Skeletal muscle cell (primary cell): ENCODE results near the gene TLR7.

Experiments
- DNase-seq: peaks from one replicate; pipeline ENCODE4 v3.0.0-alpha.2; 2010; ENCODE audit warnings: low read depth
- H3K4me3 ChIP-seq: 2 replicates; pipeline ENCODE4 v1.5.1; 2011; ENCODE audit warnings: low read depth, mild to moderate bottlenecking, control low read depth, low read length, moderate library complexity

The TLR7 gene

DNA sequence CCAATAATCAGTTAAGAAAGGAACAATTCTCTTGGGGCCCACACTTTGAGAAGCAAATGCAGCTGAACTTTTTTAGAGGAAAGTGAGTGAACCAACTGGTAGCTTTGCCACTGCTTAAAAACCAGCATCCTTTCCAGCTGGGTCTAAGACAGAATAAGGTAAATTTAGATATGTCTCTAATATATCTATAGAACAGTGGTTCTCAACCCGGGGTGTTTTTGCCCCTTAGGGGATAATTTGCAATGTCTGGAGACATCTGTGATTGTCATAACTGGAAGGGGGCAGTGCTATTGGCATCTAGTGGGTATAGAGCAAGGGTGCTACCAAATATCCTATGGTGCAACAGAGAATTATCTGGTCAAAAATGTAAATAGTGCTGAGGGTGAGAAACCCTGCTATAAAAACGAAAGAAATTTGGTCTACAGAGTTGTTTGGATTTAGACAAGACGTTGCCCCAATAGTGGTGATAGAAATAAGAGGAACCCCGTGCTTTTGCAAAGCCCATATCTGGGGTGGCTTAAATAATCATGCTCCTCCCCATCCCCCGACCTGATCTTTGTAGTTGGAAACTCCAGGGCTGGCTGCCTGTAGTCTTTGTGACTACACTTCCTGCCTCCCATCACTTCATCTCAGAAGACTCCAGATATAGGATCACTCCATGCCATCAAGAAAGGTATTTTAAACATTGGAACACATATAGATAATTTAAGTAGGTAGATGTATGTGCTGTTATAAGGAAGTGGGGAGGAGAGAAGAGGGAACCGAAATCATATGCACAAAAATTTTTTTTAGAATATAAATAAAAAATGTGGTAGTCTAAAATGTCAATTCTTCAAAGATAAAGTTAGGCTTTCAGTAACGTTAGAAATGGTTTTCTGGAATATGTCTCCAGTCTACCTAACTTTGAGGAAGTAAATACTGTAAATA is at the start of gene TLR7:
TLR7 (plus strand) TSS at position 622 of the 927 bp plus-strand sequence. CDS start 507 bp downstream, outside the sequence.
- DNase-seq = no peak
- H3K4me3 ChIP-seq = no peak within 1 kb of the TSS

DNA sequence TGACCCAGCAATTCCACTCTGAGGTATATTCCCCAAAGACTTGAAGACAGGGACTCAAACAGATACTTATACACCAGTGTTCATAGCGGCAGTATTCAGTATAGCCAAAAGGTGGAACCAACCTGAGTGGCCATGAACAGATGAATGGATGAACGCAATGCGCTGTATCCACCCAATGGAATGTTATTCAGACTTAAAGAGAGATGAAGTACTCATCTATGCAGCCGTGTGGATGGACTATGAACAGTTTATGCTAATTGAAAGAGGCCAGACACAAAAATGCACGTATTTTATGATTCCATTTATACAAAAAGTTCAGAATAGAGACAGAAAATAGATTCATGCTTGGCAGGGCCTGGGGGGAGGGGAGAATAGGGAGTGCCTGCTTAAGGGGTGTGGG is 49.3 kb upstream of the TLR7 start:
- DNase-seq = no peak

DNA sequence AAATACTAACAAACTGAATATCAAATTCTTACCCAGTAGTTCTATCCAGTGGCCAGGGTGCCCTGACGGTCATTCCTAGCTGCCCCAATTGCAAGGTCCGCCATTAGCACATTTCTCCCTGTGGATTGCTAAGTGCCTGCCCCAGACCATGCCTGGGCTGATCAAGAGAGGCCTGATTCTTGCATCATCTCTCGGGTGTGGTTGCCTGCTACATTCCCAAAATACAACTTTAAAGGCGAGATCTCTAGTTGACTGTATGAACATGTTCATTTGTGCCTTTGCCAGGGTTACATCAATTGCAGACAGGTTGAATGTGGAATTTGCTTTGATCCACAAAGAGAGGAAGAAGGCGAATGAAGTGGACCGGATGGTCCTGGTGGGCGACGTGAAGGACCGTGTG is 47.6 kb upstream of the TLR7 start:
- no peak for DNase-seq
- no peak overlapping the region for H3K4me3 ChIP-seq

More for the DNA sequence above, 49.3 kb upstream of the TLR7 start:
- H3K4me3 ChIP-seq = no peak overlapping the region

DNA sequence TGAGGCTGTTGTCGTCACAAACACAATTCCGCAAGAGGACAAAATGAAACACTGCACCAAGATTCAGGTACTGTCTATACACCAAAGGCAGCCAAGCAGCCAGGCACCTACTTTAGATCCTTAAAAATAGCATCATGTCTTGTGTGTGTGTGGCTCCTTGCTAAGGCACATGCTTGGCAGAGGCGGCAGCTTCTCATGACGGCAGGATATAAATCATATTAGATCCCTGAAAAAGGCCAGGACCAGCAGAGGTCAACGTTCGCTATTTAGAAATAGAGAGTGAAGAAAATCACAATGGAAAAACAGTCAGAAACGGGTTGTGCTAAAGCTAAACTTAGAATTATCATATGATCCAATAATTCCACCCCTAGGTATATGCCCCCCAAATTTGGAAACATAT is 46.1 kb upstream of the TLR7 start:
- no peak overlapping the region for H3K4me3 ChIP-seq
- DNase-seq = no peak

DNA sequence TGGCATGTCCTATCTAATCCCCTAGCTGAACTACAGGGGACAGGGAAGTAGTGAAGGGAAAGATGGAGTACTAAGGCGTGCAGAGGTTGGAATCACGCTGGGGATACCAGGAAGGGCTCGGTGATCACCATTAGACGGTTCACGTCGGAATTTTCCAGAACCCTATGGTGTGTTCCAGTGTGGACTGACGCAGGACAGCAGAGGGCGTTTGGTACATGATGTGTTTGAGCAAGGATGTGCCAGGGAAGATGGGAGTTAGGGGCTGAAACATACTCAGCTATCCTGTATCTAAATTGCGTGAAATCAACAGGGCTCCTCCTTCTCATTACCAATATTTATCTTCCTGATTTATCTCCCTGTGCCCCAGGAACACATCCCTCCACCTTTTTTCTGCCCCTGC is 41.9 kb upstream of the TLR7 start:
- H3K4me3 ChIP-seq = no peak overlapping the region
- DNase-seq = no peak

DNA sequence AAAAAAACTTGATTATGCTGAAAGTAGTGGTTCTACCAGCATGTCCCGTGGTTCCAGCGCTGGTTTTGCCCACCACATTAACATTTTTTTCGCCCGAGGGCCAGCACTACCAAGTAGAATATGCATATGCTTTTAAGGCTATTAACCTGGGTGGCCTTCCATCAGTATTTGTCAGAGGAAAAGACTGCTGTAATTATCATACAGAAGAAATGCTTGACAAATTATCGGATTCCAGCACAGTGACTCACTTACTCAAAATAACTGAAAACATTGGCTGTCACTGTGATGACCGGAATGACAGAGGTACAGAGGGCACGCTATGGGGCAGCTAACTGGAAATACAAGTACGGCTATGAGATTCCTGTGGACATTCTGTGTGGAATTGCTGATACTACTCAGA is 41.1 kb upstream of the TLR7 start:
- DNase-seq = no peak
- no peak overlapping the region for H3K4me3 ChIP-seq

DNA sequence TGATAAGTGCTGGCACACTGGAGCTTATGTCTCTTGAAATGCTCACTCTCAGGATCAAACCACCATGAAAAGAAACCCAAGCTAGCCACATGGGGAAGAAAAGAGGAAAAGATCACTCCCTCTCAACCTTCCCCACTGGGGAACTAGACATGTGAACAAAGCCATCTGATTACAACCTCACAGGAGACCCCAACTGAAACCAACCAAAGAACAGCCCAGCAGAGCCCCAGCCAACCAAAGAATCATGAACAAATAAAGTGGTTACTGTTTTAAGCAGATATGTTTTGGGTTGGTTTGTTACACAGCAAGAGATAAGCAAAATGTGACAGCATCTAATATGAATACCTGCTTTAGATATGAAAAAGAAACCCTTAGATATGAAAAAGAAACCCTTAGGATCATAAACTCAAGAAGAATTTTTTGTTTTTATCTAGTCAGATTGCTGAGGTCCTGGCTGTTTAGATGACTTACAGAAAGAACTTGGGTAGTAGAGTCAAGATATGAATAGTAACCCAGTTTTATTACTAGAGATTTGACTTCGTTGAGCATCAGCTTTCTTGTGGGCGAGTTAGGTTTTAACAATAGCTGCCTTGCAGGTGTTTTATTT is 23.7 kb upstream of the TLR7 start:
- DNase-seq = no peak
- H3K4me3 ChIP-seq = no peak overlapping the region

DNA sequence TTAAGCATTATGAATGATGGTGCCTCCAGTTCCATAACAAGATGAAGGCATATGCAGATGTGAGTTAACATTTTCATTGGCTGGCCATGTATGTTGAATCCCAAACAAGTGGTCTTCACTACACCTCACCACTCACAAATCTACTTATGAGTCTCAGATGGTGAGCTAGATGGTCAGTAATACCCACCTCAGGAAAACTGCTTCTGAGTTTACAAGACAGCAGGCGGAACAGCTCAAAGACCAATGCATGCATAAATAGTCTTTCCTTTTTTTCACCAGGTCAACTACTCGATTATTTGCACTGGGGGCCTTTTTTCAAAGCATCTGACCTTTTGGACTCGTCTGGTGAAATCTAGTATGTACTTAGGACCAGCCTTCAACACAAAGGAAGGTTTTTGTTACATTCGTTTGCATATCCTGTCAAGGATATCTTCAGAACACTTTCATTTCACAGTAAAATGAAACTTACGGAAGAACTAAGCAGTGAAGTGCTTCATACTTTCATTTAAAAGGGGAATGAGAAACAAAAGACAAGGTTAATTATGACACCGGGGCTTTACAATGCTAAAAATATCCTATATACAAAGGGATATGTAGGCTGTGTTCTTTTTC is 23.1 kb upstream of the TLR7 start:
- no peak for DNase-seq
- no peak overlapping the region for H3K4me3 ChIP-seq

DNA sequence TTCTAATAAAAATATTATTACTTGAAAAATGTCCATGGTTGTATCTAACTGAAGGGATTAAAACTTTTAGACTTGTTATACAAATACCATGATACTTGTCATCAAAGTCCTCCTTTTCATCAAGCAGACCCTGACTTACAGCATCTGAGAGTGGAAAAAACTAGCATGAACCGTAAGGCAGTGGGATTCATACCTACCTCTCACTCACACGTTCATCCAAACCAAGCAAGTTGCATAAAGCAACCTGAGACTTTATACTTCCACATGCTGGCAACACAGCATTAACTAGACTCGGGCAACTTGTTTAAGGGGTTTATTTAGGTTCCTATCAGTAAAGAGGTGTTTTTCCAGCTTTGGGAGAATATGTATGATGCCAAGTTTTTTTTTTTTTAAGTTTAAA is 22.6 kb upstream of the TLR7 start:
- DNase-seq = no peak
- H3K4me3 ChIP-seq = no peak overlapping the region

DNA sequence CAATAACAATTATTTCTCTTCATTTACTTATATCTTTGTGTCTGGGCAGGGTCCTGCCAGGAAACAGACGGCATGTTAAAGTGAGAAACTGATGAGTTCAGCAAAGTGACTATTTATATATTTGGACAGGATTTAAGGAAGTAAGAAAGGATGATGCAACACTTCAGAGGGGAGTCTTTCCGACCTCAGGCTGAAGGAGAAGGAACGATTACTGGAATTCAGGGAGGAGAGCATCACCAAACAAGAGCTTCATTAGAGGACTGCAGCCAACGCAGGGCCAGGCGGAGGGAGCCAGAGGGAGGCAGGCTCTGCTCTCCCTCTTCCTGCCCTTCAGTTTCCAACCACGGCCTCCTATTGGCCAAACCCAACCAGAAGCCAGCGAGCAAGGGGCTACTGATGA is 1.5 kb upstream of the TLR7 start:
- no peak for DNase-seq
- no peak overlapping the region for H3K4me3 ChIP-seq

DNA sequence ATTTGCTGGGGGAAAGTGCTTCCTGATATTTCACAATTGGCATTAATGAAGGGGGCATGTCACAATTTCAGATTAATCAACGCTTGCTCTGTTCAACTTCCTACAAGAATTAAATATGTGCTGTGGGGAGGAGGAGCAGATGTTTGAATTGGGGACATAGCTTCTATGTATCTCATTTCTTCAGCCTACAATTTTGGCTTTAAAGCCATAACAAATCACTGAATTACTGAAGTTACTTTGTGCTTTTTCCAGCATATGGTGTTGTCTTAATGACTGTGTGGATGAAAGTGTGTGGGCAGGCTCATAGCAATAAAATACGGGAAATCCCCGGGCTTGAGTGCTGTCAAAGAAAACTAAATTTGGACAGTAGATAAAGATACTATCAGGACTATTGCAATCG is 813 bp downstream of the TLR7 start:
- DNase-seq = no peak
- H3K4me3 ChIP-seq = no peak overlapping the region

DNA sequence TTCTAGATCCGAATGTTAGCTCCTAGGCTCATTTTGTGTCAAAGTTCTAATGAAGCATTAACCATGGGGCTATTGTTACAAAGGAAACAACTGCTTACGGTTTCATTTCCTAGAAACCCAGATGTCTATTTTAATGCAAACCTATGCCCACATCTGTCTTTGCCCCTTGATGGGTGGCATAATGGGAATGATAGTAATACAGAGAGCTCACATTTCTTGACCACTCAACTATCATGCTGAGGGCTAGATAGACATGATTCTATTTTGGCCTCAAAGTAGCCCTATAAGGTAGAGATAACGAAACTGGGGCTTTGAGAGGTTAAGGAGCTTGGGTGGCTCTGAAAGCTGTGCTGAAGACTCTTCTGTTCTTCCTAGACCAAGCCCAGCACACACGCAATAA is 1.9 kb downstream of the TLR7 start:
- no peak overlapping the region for H3K4me3 ChIP-seq
- no peak for DNase-seq

DNA sequence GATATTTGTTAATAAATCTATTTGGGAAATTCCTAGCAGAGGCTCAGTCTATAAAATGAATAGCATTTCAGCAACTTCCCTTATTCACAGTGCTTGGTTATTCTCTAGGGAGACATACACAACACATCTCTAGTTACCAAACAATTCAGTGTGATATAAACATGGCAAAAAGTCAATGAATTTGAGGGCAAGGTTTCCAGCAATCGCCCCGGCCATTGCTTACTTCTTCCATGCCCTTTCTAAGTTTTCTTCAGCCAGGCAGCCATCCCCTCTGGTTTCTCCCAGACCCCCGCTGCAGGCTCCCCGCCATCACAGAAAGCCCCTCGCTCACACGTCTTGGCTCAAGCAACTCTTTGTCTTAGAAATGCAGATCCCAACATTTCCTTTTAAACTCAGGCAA is 4.4 kb downstream of the TLR7 start:
- no peak for DNase-seq
- H3K4me3 ChIP-seq = no peak overlapping the region

DNA sequence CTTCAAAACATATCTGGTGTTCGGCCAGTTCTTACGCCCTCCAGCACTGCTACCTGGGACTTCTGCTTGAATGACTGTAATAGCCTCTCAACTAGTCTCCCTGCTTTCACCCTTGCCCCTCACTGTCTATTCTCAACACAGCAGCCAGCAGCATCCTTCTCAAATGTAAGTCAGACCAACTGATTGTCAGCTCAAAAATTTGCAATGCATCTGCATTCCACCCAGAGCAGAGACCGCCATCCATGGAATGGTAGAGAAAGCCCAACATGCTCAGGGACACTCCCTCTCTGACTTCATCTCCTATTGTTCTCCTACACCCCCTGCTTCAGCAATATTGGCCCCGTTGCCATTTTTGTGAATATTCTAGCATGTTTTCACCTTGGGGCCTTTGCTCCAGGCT is 5.9 kb downstream of the TLR7 start:
- no peak overlapping the region for H3K4me3 ChIP-seq
- no peak for DNase-seq

DNA sequence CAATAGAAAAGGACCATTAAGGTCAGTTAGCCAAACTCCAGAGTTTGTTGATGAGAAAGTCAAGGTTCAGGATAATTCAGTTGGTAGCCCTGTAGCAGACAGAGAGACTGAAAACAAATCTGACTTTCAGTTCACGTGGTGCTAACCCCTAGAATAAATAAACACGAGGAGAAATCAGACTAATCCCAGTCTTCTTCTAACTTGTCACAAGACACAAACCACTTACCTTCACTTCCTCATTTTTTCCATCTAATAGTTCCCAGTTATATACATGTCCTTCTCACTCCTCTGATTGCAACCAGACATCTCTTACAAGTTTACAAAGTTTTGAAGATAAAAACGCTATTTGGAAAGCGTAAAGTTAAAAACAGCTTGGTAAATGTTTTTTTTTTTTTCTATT is 7.7 kb downstream of the TLR7 start:
- H3K4me3 ChIP-seq = no peak overlapping the region
- DNase-seq = no peak

DNA sequence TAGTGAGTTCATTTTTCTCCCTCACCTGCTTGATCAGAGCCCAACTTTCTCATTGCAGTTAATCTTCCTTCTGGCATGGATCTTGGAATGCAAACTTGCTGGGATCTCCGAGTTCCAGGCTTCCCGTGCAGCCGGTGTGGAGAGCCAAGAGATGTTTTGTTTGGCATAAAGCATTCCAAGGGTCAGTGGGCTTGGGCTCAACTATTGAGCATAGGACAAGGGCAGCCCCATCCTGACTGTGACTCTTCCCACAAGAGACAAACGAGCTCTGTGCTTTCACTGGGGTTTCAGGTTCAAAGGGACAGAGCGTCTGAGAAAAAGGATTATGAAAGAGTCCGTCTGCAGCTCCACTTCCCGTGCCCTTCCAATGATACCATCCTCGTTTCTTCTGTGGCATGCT is 10.5 kb downstream of the TLR7 start:
- no peak for DNase-seq
- no peak overlapping the region for H3K4me3 ChIP-seq

DNA sequence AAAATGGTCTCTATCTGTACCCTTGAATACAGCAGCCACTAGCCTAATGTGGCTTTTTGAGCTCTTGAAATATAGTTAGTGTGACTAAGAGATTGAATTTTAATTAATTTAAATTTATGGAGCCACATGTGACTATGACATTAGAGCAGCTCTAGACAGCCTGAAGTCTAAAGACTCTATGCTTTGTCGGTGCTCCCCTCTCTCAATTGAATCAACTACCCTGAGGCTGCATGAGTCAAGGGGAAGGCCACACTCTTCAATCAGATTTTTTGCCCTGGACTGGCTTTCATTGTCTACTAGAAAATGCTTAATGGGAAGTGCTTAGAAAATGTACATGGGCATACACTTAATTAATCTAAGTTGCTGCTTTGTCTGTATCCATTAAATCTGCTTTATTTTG is 11.7 kb downstream of the TLR7 start:
- DNase-seq = no peak
- H3K4me3 ChIP-seq = no peak overlapping the region

DNA sequence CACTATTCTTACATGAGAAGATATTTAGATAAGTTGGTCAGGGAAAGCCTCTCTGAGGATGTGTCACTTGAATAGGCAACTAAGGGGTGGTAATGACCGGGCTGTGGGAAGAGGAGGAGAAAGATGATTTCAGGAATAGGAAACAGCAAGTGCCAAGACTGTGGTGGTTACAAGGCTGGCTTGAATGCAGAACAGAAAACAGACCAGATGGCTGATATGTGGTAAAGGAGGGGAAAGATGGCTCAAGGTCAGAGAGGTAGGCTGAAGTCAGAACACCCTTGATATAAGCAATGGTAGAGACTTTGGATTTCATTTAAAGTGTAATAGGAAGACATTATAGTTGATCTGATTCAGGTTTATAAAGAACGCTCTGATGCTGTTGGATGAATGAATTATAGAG is 15.0 kb downstream of the TLR7 start:
- no peak for DNase-seq
- H3K4me3 ChIP-seq = no peak overlapping the region

DNA sequence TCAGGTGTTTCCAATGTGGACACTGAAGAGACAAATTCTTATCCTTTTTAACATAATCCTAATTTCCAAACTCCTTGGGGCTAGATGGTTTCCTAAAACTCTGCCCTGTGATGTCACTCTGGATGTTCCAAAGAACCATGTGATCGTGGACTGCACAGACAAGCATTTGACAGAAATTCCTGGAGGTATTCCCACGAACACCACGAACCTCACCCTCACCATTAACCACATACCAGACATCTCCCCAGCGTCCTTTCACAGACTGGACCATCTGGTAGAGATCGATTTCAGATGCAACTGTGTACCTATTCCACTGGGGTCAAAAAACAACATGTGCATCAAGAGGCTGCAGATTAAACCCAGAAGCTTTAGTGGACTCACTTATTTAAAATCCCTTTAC is 18.6 kb downstream of the TLR7 start:
- no peak for DNase-seq
- no peak overlapping the region for H3K4me3 ChIP-seq

DNA sequence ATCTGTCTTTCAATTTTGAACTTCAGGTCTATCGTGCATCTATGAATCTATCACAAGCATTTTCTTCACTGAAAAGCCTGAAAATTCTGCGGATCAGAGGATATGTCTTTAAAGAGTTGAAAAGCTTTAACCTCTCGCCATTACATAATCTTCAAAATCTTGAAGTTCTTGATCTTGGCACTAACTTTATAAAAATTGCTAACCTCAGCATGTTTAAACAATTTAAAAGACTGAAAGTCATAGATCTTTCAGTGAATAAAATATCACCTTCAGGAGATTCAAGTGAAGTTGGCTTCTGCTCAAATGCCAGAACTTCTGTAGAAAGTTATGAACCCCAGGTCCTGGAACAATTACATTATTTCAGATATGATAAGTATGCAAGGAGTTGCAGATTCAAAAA is 19.7 kb downstream of the TLR7 start:
- DNase-seq = no peak
- no peak overlapping the region for H3K4me3 ChIP-seq

DNA sequence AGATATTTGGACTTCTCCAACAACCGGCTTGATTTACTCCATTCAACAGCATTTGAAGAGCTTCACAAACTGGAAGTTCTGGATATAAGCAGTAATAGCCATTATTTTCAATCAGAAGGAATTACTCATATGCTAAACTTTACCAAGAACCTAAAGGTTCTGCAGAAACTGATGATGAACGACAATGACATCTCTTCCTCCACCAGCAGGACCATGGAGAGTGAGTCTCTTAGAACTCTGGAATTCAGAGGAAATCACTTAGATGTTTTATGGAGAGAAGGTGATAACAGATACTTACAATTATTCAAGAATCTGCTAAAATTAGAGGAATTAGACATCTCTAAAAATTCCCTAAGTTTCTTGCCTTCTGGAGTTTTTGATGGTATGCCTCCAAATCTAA is 20.3 kb downstream of the TLR7 start:
- no peak for DNase-seq
- no peak overlapping the region for H3K4me3 ChIP-seq
